Mammary epithelial cell (primary cell): ENCODE results near the gene AGXT.

ENCODE experiments used
- EZH2 ChIP-seq: IDR thresholded peaks from 2 replicates; pipeline ENCODE4 v1.6.1; 2012; ENCODE audit warnings: low read length, inconsistent platforms, borderline replicate concordance
- TF ChIP-seq, protein P1 (sequence below), 2 donors: IDR thresholded peaks in 1 of 2; conservative IDR thresholded peaks in 1 of 2; 2 replicates each; pipeline ENCODE4 v1.5.1; 2011 to 2012; ENCODE audit warnings: inconsistent platforms in 2 of 2, low read length in 2 of 2, mild to moderate bottlenecking in 2 of 2, control low read depth in 1 of 2, low read depth in 1 of 2; ENCODE audit not compliant: insufficient read depth in 1 of 2; ENCODE audit errors: extremely low read depth in 1 of 2

- TF ChIP-seq, protein P1, sequence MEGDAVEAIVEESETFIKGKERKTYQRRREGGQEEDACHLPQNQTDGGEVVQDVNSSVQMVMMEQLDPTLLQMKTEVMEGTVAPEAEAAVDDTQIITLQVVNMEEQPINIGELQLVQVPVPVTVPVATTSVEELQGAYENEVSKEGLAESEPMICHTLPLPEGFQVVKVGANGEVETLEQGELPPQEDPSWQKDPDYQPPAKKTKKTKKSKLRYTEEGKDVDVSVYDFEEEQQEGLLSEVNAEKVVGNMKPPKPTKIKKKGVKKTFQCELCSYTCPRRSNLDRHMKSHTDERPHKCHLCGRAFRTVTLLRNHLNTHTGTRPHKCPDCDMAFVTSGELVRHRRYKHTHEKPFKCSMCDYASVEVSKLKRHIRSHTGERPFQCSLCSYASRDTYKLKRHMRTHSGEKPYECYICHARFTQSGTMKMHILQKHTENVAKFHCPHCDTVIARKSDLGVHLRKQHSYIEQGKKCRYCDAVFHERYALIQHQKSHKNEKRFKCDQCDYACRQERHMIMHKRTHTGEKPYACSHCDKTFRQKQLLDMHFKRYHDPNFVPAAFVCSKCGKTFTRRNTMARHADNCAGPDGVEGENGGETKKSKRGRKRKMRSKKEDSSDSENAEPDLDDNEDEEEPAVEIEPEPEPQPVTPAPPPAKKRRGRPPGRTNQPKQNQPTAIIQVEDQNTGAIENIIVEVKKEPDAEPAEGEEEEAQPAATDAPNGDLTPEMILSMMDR (conservative IDR thresholded peaks at IDR 0.05 in 1 of 2, IDR thresholded peaks at IDR 0.05 in 1 of 2; ENCODE audit: extremely low read depth in 1 of 2, insufficient read depth in 1 of 2, low read depth in 1 of 2, low read length in 2 of 2) = no peak
- TF ChIP-seq EZH2 = no peak
Observed at GRCh38 chr2:240858871-240859270, 9.8 kb upstream of the AGXT start.
